ENCODE results near the gene SORCS2. TPM values are rescaled to one million over a fixed set of nuclear protein-coding genes. Genes with fewer than 3 reads are reported as not detected.

SORCS2 gene
- total RNA-seq, 5 donors from 2014 or later (not counting 1 experiment from before 2014, with no cell fraction given), result 0.22 TPM; not detected in 4

DNA sequence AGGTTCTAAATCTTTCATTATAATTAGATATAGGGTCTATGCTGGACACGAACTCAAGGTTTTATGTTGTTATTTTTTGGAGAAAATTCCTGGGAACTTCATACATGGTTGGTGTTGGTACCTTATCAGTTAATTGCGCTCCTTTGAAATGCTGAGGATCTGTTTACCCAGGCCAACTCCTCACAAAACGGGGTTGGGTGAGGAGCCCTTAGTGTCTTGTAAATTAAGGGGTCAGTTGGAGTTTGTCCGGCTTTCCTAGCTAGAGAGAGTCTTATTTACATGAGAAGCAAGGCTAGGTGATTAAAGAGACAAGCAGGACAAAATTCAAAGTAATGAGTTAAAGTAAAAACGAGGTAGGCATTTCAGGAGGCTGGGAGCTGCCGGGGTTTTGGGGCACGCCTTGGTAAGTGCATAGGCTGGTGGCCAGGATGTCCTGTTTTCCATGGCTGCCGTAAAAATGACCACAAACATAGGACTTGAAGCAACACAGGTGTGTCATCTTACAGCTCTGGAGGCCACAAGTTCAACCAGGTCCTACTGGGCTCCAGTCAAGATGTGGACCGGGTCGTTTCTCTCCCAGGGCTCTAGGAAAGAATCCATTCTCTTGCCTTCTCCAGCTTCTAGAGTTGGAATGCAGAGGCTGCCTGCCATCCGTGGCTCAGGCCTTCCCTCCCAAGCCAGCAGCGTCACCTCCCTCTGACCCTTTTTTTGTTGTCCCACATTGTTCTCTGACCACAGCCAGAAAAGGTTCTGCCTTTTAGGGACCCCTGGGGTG lies 222.6 kb downstream of the SORCS2 start:
- H3K36me3 Mint-ChIP-seq, result no peaks in the 10 kb centered on the region
- WGBS (ENCODE audit: insufficient coverage), result 31% methylated on average over 8 of the region's 12 CpGs
- Histone ChIP-seq H3K27me3 (replicated peaks in 1 of 2; ENCODE audit: control insufficient read depth in 2 of 2, extremely low read depth in 1 of 2, insufficient read depth in 2 of 2, low read length in 1 of 2) (peaks cover 0 to 28% of the 10 kb centered on the region in 2 experiments), H3K9me3 (no peaks in the 10 kb centered on the region), H3K36me3 (ENCODE audit: control insufficient read depth in 2 of 2, extremely low read depth in 1 of 2, insufficient read depth in 1 of 2, low read length in 1 of 2) (no peaks in the 10 kb centered on the region), H3K4me1 (ENCODE audit: control insufficient read depth in 1 of 2, extremely low read depth in 1 of 2, insufficient read depth in 2 of 2, low read length in 2 of 2) (no peaks in the 10 kb centered on the region), H3K27ac (ENCODE audit: low read length) (no peak overlapping the region), H3K4me3 (ENCODE audit: control insufficient read depth in 1 of 2, extremely low read depth in 1 of 2, low read length in 1 of 2) (no peak overlapping the region)
- peaks cover 29 to 35% of the 10 kb centered on the region in 2 donors for H3K27me3 Mint-ChIP-seq
- peak in 1 of 35 experiments; percentile 3 for DNase-seq
- H3K4me1 Mint-ChIP-seq, result no peaks in the 10 kb centered on the region
- CTCF ChIA-PET, result no interaction called here
- H3K9me3 Mint-ChIP-seq, result peaks cover under 1 to 13% (median 3%) of the 10 kb centered on the region in 3 donors
- H3K4me3 Mint-ChIP-seq, result no peak overlapping the region
- POLR2A ChIA-PET, result interaction anchor here in 1 of 2 donors (0.6 kb wide), 1 partner anchor 81 kb away, joined by 8 read pairs; no protein-coding TSS in a partner anchor
- no peak for ATAC-seq (replicated peaks in 1 of 4)
- H3K27ac Mint-ChIP-seq, result no peak overlapping the region

- Mint-ChIP-seq H3K27me3 (peaks cover 29 to 35% of the 10 kb centered on the region in 2 donors), H3K27ac (no peak overlapping the region), H3K36me3 (no peaks in the 10 kb centered on the region), H3K4me3 (no peak overlapping the region), H3K9me3 (peaks cover 0 to 12% (median 0%) of the 10 kb centered on the region in 3 donors), H3K4me1 (no peaks in the 10 kb centered on the region)
- H3K9me3 ChIP-seq, result no peaks in the 10 kb centered on the region
- DNase-seq, result peak in 2 of 35 experiments; percentile 5 to 17
- CTCF ChIA-PET, result no interaction called here
- WGBS (ENCODE audit: insufficient coverage), result 81% methylated on average over 16 of the region's 16 CpGs
- H3K27ac ChIP-seq (ENCODE audit: low read length), result no peak overlapping the region
- POLR2A ChIA-PET, result no interaction called here
- H3K27me3 ChIP-seq (replicated peaks in 1 of 2; ENCODE audit: control insufficient read depth in 2 of 2, extremely low read depth in 1 of 2, insufficient read depth in 2 of 2, low read length in 1 of 2), result peaks cover 0 to 34% of the 10 kb centered on the region in 2 experiments
- no peak overlapping the region for H3K4me3 ChIP-seq (ENCODE audit: control insufficient read depth in 1 of 2, extremely low read depth in 1 of 2, low read length in 1 of 2)
- no peaks in the 10 kb centered on the region for H3K4me1 ChIP-seq (ENCODE audit: control insufficient read depth in 1 of 2, extremely low read depth in 1 of 2, insufficient read depth in 2 of 2, low read length in 2 of 2)
- H3K36me3 ChIP-seq (ENCODE audit: control insufficient read depth in 2 of 2, extremely low read depth in 1 of 2, insufficient read depth in 1 of 2, low read length in 1 of 2), result no peaks in the 10 kb centered on the region
- ATAC-seq (replicated peaks in 1 of 4), result no peak
These were observed 223.8 kb downstream of the SORCS2 start for GRCh38 chr4:7415927-7416686.

DNA sequence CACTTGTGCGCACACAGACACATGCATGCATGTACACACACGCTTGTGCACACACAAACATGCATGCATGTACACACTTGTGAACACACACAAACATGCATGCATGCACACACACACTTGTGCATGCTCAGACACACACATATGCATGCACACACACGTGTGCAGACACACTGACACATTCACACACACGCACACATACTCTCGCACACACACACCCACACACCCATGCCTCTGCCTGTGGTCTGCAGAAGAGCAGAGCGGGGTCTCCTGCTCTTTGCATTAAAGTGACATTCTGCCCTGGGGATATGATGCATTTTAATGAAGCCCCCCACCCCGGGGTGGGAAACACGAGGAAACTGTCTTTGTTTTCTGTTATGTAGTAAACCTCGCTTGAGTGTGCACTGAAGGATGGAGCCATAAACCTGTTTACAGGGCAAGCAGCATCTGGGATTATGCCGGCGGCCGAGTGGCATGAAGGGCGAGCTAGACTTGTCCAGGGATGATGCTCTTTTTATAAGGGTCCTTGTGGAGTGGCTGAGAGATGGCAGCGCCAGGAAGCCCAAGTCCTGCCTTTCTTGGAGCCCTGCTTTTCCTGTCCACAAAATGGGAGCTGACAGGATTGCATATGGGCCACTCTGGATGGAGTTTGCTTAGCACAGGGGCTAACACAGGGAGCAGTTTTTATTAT lies 224.6 kb downstream of the SORCS2 start:
- no peaks in the 10 kb centered on the region for H3K4me1 ChIP-seq (ENCODE audit: control insufficient read depth in 1 of 2, extremely low read depth in 1 of 2, insufficient read depth in 2 of 2, low read length in 2 of 2)
- POLR2A ChIA-PET, result no interaction called here
- H3K4me3 Mint-ChIP-seq, result no peak overlapping the region
- no peaks in the 10 kb centered on the region for H3K4me1 Mint-ChIP-seq
- H3K36me3 Mint-ChIP-seq, result no peaks in the 10 kb centered on the region
- peaks cover 0 to 8% (median 0%) of the 10 kb centered on the region in 3 donors for H3K9me3 Mint-ChIP-seq
- DNase-seq (no peak), ATAC-seq (replicated peaks in 1 of 4) (no peak)
- H3K9me3 ChIP-seq, result no peaks in the 10 kb centered on the region
- H3K27ac Mint-ChIP-seq, result no peak overlapping the region
- H3K27ac ChIP-seq (ENCODE audit: low read length), result no peak overlapping the region
- peaks cover 0 to 32% of the 10 kb centered on the region in 2 experiments for H3K27me3 ChIP-seq (replicated peaks in 1 of 2; ENCODE audit: control insufficient read depth in 2 of 2, extremely low read depth in 1 of 2, insufficient read depth in 2 of 2, low read length in 1 of 2)
- CTCF ChIA-PET, result no interaction called here
- WGBS (ENCODE audit: insufficient coverage), result 79% methylated on average over 9 of the region's 14 CpGs
- no peaks in the 10 kb centered on the region for H3K36me3 ChIP-seq (ENCODE audit: control insufficient read depth in 2 of 2, extremely low read depth in 1 of 2, insufficient read depth in 1 of 2, low read length in 1 of 2)
- no peak overlapping the region for H3K4me3 ChIP-seq (ENCODE audit: control insufficient read depth in 1 of 2, extremely low read depth in 1 of 2, low read length in 1 of 2)
- peaks cover 21 to 28% of the 10 kb centered on the region in 2 donors for H3K27me3 Mint-ChIP-seq

DNA sequence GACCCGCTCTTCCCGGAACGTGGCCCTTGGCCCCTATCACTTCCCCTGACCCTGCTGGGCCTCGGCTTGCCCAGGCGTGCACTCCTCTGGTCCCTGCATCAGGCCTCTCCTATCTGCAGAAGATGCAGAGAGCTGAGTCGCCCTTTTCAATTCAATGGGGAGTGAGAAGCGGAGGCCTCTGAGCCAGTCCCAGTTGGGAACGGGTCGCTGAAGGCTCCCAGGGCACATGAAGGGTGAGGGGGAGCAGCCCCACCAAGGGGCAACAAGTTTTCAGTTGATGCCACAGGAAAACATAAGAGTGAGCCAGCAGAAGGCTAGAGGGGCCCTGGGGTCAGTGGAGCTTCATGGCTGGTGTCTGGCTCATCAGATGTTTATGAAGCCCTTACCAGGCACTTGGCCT lies 225.3 kb downstream of the SORCS2 start:
- Histone ChIP-seq H3K4me3 (ENCODE audit: control insufficient read depth in 1 of 2, extremely low read depth in 1 of 2, low read length in 1 of 2) (no peak overlapping the region), H3K9me3 (no peaks in the 10 kb centered on the region), H3K36me3 (ENCODE audit: control insufficient read depth in 2 of 2, extremely low read depth in 1 of 2, insufficient read depth in 1 of 2, low read length in 1 of 2) (no peaks in the 10 kb centered on the region), H3K4me1 (ENCODE audit: control insufficient read depth in 1 of 2, extremely low read depth in 1 of 2, insufficient read depth in 2 of 2, low read length in 2 of 2) (no peaks in the 10 kb centered on the region), H3K27ac (ENCODE audit: low read length) (no peak overlapping the region), H3K27me3 (replicated peaks in 1 of 2; ENCODE audit: control insufficient read depth in 2 of 2, extremely low read depth in 1 of 2, insufficient read depth in 2 of 2, low read length in 1 of 2) (peaks cover 0 to 26% of the 10 kb centered on the region in 2 experiments)
- Mint-ChIP-seq H3K36me3 (no peaks in the 10 kb centered on the region), H3K27ac (no peak overlapping the region), H3K4me3 (no peak overlapping the region), H3K9me3 (peaks cover 0 to 8% (median 0%) of the 10 kb centered on the region in 3 donors), H3K4me1 (no peaks in the 10 kb centered on the region), H3K27me3 (peaks cover 19 to 25% of the 10 kb centered on the region in 2 donors)
- ChIA-PET POLR2A (no interaction called here), CTCF (no interaction called here)
- DNase-seq, result peak in 1 of 35 experiments; percentile 19
- WGBS (ENCODE audit: insufficient coverage), result 95% methylated on average over 7 of the region's 9 CpGs
- ATAC-seq (replicated peaks in 1 of 4), result no peak

- ChIA-PET POLR2A (interaction anchor here in 1 of 2 donors (0.6 kb wide), 1 partner anchor 77 kb away, joined by 3 read pairs; no protein-coding TSS in a partner anchor), CTCF (interaction anchor here in 1 of 2 donors (0.6 kb wide), 1 partner anchor 569 kb away, joined by 4 read pairs; no protein-coding TSS in a partner anchor)
These were observed 226.0 kb downstream of the SORCS2 start for GRCh38 chr4:7418131-7418943.

More at GRCh38 chr4:7418131-7418943, 226.0 kb downstream of the SORCS2 start:
- Mint-ChIP-seq H3K4me3 (no peak overlapping the region), H3K27me3 (peaks cover 22 to 24% of the 10 kb centered on the region in 2 donors), H3K4me1 (no peaks in the 10 kb centered on the region), H3K9me3 (peaks cover 0 to 8% (median 0%) of the 10 kb centered on the region in 3 donors), H3K27ac (no peak overlapping the region), H3K36me3 (no peaks in the 10 kb centered on the region)
- 92% methylated on average over 9 of the region's 15 CpGs for WGBS (ENCODE audit: insufficient coverage)
- ATAC-seq (replicated peaks in 1 of 4) (no peak), DNase-seq (peak in 1 of 35 experiments; percentile 11)
- H3K9me3 ChIP-seq, result no peaks in the 10 kb centered on the region
- no peaks in the 10 kb centered on the region for H3K36me3 ChIP-seq (ENCODE audit: control insufficient read depth in 2 of 2, extremely low read depth in 1 of 2, insufficient read depth in 1 of 2, low read length in 1 of 2)
- H3K4me3 ChIP-seq (ENCODE audit: control insufficient read depth in 1 of 2, extremely low read depth in 1 of 2, low read length in 1 of 2), result no peak overlapping the region
- no peaks in the 10 kb centered on the region for H3K4me1 ChIP-seq (ENCODE audit: control insufficient read depth in 1 of 2, extremely low read depth in 1 of 2, insufficient read depth in 2 of 2, low read length in 2 of 2)
- no peak overlapping the region for H3K27ac ChIP-seq (ENCODE audit: low read length)
- H3K27me3 ChIP-seq (replicated peaks in 1 of 2; ENCODE audit: control insufficient read depth in 2 of 2, extremely low read depth in 1 of 2, insufficient read depth in 2 of 2, low read length in 1 of 2), result peaks cover 0 to 25% of the 10 kb centered on the region in 2 experiments
